ENCODE data around the gene ODF2L. TPM values are rescaled to one million over a fixed set of nuclear protein-coding genes. Genes with fewer than 3 reads are reported as not detected.

Gene ODF2L
- total RNA-seq, 1 experiment from 2014 or later: 38.6 TPM

- no peak overlapping the region for H3K27ac Mint-ChIP-seq (ENCODE audit: unreplicated experiment)
- no peaks in the 10 kb centered on the region for H3K4me1 Mint-ChIP-seq (ENCODE audit: low read depth, unreplicated experiment)
- H3K36me3 Mint-ChIP-seq (ENCODE audit: insufficient read depth, unreplicated experiment): no peaks in the 10 kb centered on the region
- intact Hi-C loops (cut with micrococcal nuclease; ENCODE audit: unreplicated experiment): no loop called here
- no peak for TF ChIP-seq CTCF (IDR thresholded peaks at IDR 0.05; ENCODE audit: unreplicated experiment)
- H3K4me3 Mint-ChIP-seq (ENCODE audit: low read depth, unreplicated experiment): no peak overlapping the region
- no TSS peak for BruUV-seq (replicated peaks)
- H3K9me3 Mint-ChIP-seq (ENCODE audit: low read depth, unreplicated experiment): no peaks in the 10 kb centered on the region
- CTCF ChIA-PET: no interaction called here
- no peaks in the 10 kb centered on the region for H3K27me3 Mint-ChIP-seq (ENCODE audit: unreplicated experiment)
- no peak for DNase-seq
Measured at GRCh38 chr1:86324130-86324822, 71.8 kb downstream of the ODF2L start.

DNA sequence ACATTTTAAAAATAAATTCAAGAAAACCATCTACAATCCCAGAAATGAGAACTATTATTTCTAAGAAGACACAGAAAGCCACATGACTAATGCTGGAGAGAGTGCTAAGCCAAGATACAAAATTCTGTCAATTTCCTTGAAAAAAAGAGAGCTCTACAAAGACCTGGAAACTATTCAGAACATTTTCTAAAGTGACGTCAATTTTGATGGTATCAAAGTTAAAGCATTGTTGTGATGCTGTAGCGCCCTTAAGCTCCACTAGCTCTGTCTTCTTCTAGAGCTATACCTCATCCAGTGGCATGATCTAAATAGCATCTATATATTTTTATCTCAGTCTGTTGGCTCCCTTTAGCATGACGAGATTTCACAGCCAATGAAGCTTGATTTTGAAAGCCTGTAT is 73.9 kb downstream of the ODF2L start:
- no peak for DNase-seq
- intact Hi-C loops (cut with micrococcal nuclease; ENCODE audit: unreplicated experiment): no loop called here
- CTCF ChIA-PET: no interaction called here
- no peaks in the 10 kb centered on the region for H3K4me1 Mint-ChIP-seq (ENCODE audit: low read depth, unreplicated experiment)
- H3K27ac Mint-ChIP-seq (ENCODE audit: unreplicated experiment): no peak overlapping the region
- no peaks in the 10 kb centered on the region for H3K27me3 Mint-ChIP-seq (ENCODE audit: unreplicated experiment)
- no TSS peak for BruUV-seq (replicated peaks)
- no peak for TF ChIP-seq CTCF (IDR thresholded peaks at IDR 0.05; ENCODE audit: unreplicated experiment)
- H3K36me3 Mint-ChIP-seq (ENCODE audit: insufficient read depth, unreplicated experiment): no peaks in the 10 kb centered on the region
- H3K9me3 Mint-ChIP-seq (ENCODE audit: low read depth, unreplicated experiment): no peaks in the 10 kb centered on the region
- H3K4me3 Mint-ChIP-seq (ENCODE audit: low read depth, unreplicated experiment): no peak overlapping the region

DNA sequence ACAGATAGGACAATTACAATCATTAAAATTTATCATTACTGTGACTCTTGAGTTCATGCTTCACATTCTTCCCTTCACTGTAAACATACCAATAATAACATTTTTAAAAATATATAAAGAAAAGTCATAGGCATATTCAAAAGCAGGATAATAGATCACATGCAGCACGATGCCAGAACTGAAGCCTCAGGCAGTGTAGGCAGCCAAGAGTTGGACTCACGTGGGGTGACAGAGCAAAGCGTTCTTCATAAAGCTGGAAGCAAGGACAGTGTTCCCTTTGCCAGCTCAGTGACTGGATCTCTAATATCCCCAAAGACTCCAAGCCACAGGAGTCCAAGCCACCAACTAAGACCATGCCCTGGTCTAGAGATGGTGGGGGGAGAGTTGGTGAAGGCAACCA is 77.7 kb downstream of the ODF2L start:
- no peaks in the 10 kb centered on the region for H3K27me3 Mint-ChIP-seq (ENCODE audit: unreplicated experiment)
- H3K27ac Mint-ChIP-seq (ENCODE audit: unreplicated experiment): no peak overlapping the region
- BruUV-seq (replicated peaks): no TSS peak

GRCh38 chr1:86317926-86318325 is 78.2 kb downstream of the ODF2L start:
- no peaks in the 10 kb centered on the region for H3K36me3 Mint-ChIP-seq (ENCODE audit: insufficient read depth, unreplicated experiment)
- H3K4me3 Mint-ChIP-seq (ENCODE audit: low read depth, unreplicated experiment): no peak overlapping the region
- H3K27me3 Mint-ChIP-seq (ENCODE audit: unreplicated experiment): no peaks in the 10 kb centered on the region
- H3K9me3 Mint-ChIP-seq (ENCODE audit: low read depth, unreplicated experiment): no peaks in the 10 kb centered on the region
- intact Hi-C loops (cut with micrococcal nuclease; ENCODE audit: unreplicated experiment): no loop called here
- TF ChIP-seq CTCF (IDR thresholded peaks at IDR 0.05; ENCODE audit: unreplicated experiment): no peak
- DNase-seq: no peak
- no peaks in the 10 kb centered on the region for H3K4me1 Mint-ChIP-seq (ENCODE audit: low read depth, unreplicated experiment)
- CTCF ChIA-PET: no interaction called here
- H3K27ac Mint-ChIP-seq (ENCODE audit: unreplicated experiment): no peak overlapping the region
- BruUV-seq (replicated peaks): no TSS peak

More for the DNA sequence above, 77.7 kb downstream of the ODF2L start:
- intact Hi-C loops (cut with micrococcal nuclease; ENCODE audit: unreplicated experiment): no loop called here
- Mint-ChIP-seq H3K4me1 (ENCODE audit: low read depth, unreplicated experiment) (no peaks in the 10 kb centered on the region), H3K36me3 (ENCODE audit: insufficient read depth, unreplicated experiment) (no peaks in the 10 kb centered on the region), H3K9me3 (ENCODE audit: low read depth, unreplicated experiment) (no peaks in the 10 kb centered on the region), H3K4me3 (ENCODE audit: low read depth, unreplicated experiment) (no peak overlapping the region)
- CTCF ChIA-PET: no interaction called here
- TF ChIP-seq CTCF (IDR thresholded peaks at IDR 0.05; ENCODE audit: unreplicated experiment): no peak
- DNase-seq: no peak

All from Calu3 (cell line).